ENCODE results near the gene SRGAP1. TPM values are rescaled to one million over a fixed set of nuclear protein-coding genes. Genes with fewer than 3 reads are reported as not detected.

Gene SRGAP1
- total RNA-seq, 1 donor: 26.1 TPM

GRCh38 chr12:63894132-63894531 lies 49.6 kb downstream of the SRGAP1 start:
- Histone ChIP-seq H2AFZ (ENCODE audit: low read length) (no peak overlapping the region), H4K20me1 (ENCODE audit: insufficient read depth, low read length) (peaks cover 32% of the 10 kb centered on the region), H3K4me1 (ENCODE audit: insufficient read depth, low read length) (peaks cover 8% of the 10 kb centered on the region), H3K27me3 (ENCODE audit: insufficient read depth, low read length) (no peaks in the 10 kb centered on the region), H3K4me2 (ENCODE audit: insufficient read depth, low read length) (no peak overlapping the region), H3K36me3 (ENCODE audit: insufficient read depth, low read length) (no peaks in the 10 kb centered on the region), H3K4me3 (ENCODE audit: insufficient read depth, low read length) (no peak overlapping the region), H3K9me3 (ENCODE audit: low read depth, low read length) (no peaks in the 10 kb centered on the region), H3K27ac (ENCODE audit: low read depth, low read length) (no peak overlapping the region), H3K79me2 (ENCODE audit: insufficient read depth, low read length) (peaks cover 98% of the 10 kb centered on the region)
- no peak for DNase-seq (ENCODE audit: insufficient read length, low spot score, missing footprints)
- TF ChIP-seq CTCF (IDR thresholded peaks at IDR 0.05; ENCODE audit: extremely low read depth, low read depth, low read length): no peak

DNA sequence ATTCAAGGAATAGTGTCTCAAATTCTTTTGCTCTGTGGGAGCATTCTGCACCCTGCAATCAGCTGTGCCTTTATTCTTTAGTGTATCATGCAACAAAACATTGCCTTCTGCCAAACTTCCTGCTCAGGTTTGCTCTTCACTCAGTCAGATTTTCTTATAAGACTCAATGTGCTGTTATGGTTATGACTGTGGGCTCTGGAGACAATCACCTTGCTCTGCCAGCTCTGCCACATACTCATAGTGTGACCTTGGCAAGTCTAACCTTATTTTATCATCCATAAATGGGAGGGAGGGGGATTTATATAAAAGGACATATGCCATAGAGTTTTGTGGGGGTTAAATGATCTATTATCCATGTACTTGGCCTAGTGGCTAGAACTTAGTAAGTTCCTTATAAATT lies 51.3 kb downstream of the SRGAP1 start:
- no peaks in the 10 kb centered on the region for H3K27me3 ChIP-seq (ENCODE audit: insufficient read depth, low read length)
- peaks cover 97% of the 10 kb centered on the region for H3K79me2 ChIP-seq (ENCODE audit: insufficient read depth, low read length)

GRCh38 chr12:63897931-63898330 lies 53.4 kb downstream of the SRGAP1 start:
- Histone ChIP-seq H2AFZ (ENCODE audit: low read length) (no peak overlapping the region), H3K4me3 (ENCODE audit: insufficient read depth, low read length) (no peak overlapping the region), H3K4me1 (ENCODE audit: insufficient read depth, low read length) (no peaks in the 10 kb centered on the region), H3K27ac (ENCODE audit: low read depth, low read length) (no peak overlapping the region), H3K4me2 (ENCODE audit: insufficient read depth, low read length) (no peak overlapping the region), H3K36me3 (ENCODE audit: insufficient read depth, low read length) (no peaks in the 10 kb centered on the region), H4K20me1 (ENCODE audit: insufficient read depth, low read length) (peaks cover 18% of the 10 kb centered on the region), H3K27me3 (ENCODE audit: insufficient read depth, low read length) (no peaks in the 10 kb centered on the region), H3K79me2 (ENCODE audit: insufficient read depth, low read length) (peaks cover 97% of the 10 kb centered on the region), H3K9me3 (ENCODE audit: low read depth, low read length) (no peaks in the 10 kb centered on the region)
- TF ChIP-seq CTCF (IDR thresholded peaks at IDR 0.05; ENCODE audit: extremely low read depth, low read depth, low read length): no peak
- no peak for DNase-seq (ENCODE audit: insufficient read length, low spot score, missing footprints)

More for the DNA sequence above, 51.3 kb downstream of the SRGAP1 start:
- Histone ChIP-seq H3K4me2 (ENCODE audit: insufficient read depth, low read length) (no peak overlapping the region), H3K36me3 (ENCODE audit: insufficient read depth, low read length) (no peaks in the 10 kb centered on the region), H4K20me1 (ENCODE audit: insufficient read depth, low read length) (peaks cover 27% of the 10 kb centered on the region), H2AFZ (ENCODE audit: low read length) (no peak overlapping the region), H3K4me3 (ENCODE audit: insufficient read depth, low read length) (no peak overlapping the region), H3K4me1 (ENCODE audit: insufficient read depth, low read length) (no peaks in the 10 kb centered on the region), H3K27ac (ENCODE audit: low read depth, low read length) (no peak overlapping the region), H3K9me3 (ENCODE audit: low read depth, low read length) (no peaks in the 10 kb centered on the region)
- TF ChIP-seq CTCF (IDR thresholded peaks at IDR 0.05; ENCODE audit: extremely low read depth, low read depth, low read length): no peak
- no peak for DNase-seq (ENCODE audit: insufficient read length, low spot score, missing footprints)

GRCh38 chr12:63898764-63899337 lies 54.4 kb downstream of the SRGAP1 start:
- H3K9me3 ChIP-seq (ENCODE audit: low read depth, low read length): no peaks in the 10 kb centered on the region
- H3K4me3 ChIP-seq (ENCODE audit: insufficient read depth, low read length): no peak overlapping the region
- no peak for TF ChIP-seq CTCF (IDR thresholded peaks at IDR 0.05; ENCODE audit: extremely low read depth, low read depth, low read length)
- H3K36me3 ChIP-seq (ENCODE audit: insufficient read depth, low read length): no peaks in the 10 kb centered on the region
- no peaks in the 10 kb centered on the region for H3K4me1 ChIP-seq (ENCODE audit: insufficient read depth, low read length)
- no peak overlapping the region for H3K27ac ChIP-seq (ENCODE audit: low read depth, low read length)
- peaks cover 97% of the 10 kb centered on the region for H3K79me2 ChIP-seq (ENCODE audit: insufficient read depth, low read length)
- H3K4me2 ChIP-seq (ENCODE audit: insufficient read depth, low read length): no peak overlapping the region
- H4K20me1 ChIP-seq (ENCODE audit: insufficient read depth, low read length): peaks cover 15% of the 10 kb centered on the region
- H2AFZ ChIP-seq (ENCODE audit: low read length): no peak overlapping the region
- no peaks in the 10 kb centered on the region for H3K27me3 ChIP-seq (ENCODE audit: insufficient read depth, low read length)
- no peak for DNase-seq (ENCODE audit: insufficient read length, low spot score, missing footprints)
